DND-41 (cell line): ENCODE data around the gene IAH1.

ENCODE experiments used
- EZH2 ChIP-seq: IDR thresholded peaks from 3 replicates; pipeline ENCODE4 v1.6.1; 2012; ENCODE audit warnings: borderline replicate concordance, low read depth, mild to moderate bottlenecking, moderate library complexity, low read length, inconsistent platforms; ENCODE audit not compliant: severe bottlenecking
- TF ChIP-seq, protein P1 (sequence below): IDR thresholded peaks from 2 replicates; pipeline ENCODE4 v1.5.1; 2012; ENCODE audit warnings: borderline replicate concordance, low read length, moderate library complexity, mild to moderate bottlenecking; ENCODE audit not compliant: poor library complexity, severe bottlenecking; ENCODE audit errors: extremely low read depth

DNA sequence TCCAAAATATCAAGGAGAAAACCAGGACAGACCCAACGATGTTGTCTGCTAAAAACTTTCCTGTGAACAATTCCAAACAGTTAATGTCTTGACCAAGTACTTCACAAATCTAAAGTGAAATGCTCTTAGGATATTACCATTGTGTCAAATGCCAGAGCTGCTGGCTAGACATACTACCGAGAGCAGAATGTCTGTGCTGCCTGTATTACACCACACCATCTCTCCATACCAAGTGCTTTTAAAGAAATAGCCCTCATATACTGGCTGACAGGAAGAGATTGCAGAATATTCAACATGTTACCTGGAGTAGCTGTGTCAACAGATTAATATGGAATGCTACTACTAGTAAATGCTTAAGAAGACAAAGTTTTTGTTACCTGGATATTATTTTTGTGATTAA lies 18.6 kb downstream of the IAH1 start:
- TF ChIP-seq, protein P1, sequence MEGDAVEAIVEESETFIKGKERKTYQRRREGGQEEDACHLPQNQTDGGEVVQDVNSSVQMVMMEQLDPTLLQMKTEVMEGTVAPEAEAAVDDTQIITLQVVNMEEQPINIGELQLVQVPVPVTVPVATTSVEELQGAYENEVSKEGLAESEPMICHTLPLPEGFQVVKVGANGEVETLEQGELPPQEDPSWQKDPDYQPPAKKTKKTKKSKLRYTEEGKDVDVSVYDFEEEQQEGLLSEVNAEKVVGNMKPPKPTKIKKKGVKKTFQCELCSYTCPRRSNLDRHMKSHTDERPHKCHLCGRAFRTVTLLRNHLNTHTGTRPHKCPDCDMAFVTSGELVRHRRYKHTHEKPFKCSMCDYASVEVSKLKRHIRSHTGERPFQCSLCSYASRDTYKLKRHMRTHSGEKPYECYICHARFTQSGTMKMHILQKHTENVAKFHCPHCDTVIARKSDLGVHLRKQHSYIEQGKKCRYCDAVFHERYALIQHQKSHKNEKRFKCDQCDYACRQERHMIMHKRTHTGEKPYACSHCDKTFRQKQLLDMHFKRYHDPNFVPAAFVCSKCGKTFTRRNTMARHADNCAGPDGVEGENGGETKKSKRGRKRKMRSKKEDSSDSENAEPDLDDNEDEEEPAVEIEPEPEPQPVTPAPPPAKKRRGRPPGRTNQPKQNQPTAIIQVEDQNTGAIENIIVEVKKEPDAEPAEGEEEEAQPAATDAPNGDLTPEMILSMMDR = no peak
- no peak for TF ChIP-seq EZH2
